ENCODE measurements around the gene ORMDL2. TPM values are rescaled to one million over a fixed set of nuclear protein-coding genes. Genes with fewer than 3 reads are reported as not detected.

The ORMDL2 gene
- total RNA-seq, 3 donors from 2014 or later: 13.1 to 28.5 (median 21.0) TPM

- intact Hi-C loops (cut with DNase I; ENCODE audit: low total_unique reads): no loop called here
- no peak overlapping the region for H3K4me3 ChIP-seq
- no peak overlapping the region for H3K27ac ChIP-seq
- no peak for TF ChIP-seq POLR2AphosphoS5 (IDR thresholded peaks at IDR 0.05)
- TF ChIP-seq CTCF (IDR thresholded peaks at IDR 0.05): no peak
- TF ChIP-seq POLR2A (IDR thresholded peaks at IDR 0.05): no peak
- no peaks in the 10 kb centered on the region for H3K27me3 ChIP-seq
- DNase-seq (ENCODE audit: low spot score in 2 of 2): no peak
- H3K36me3 ChIP-seq: no peaks in the 10 kb centered on the region
- H3K9me3 ChIP-seq: no peaks in the 10 kb centered on the region
- no peaks in the 10 kb centered on the region for H3K4me1 ChIP-seq
Measured at GRCh38 chr12:55806982-55807381, 10.9 kb upstream of the ORMDL2 start.

GRCh38 chr12:55809274-55809673, 8.6 kb upstream of the ORMDL2 start:
- no peaks in the 10 kb centered on the region for H3K27me3 ChIP-seq
- no peak overlapping the region for H3K4me3 ChIP-seq
- no peak overlapping the region for H3K27ac ChIP-seq
- DNase-seq (ENCODE audit: low spot score in 2 of 2): no peak
- no peaks in the 10 kb centered on the region for H3K4me1 ChIP-seq
- TF ChIP-seq CTCF (IDR thresholded peaks at IDR 0.05) (no peak), POLR2A (IDR thresholded peaks at IDR 0.05) (no peak), POLR2AphosphoS5 (IDR thresholded peaks at IDR 0.05) (no peak)
- intact Hi-C loops (cut with DNase I; ENCODE audit: low total_unique reads): no loop called here
- no peaks in the 10 kb centered on the region for H3K36me3 ChIP-seq
- no peaks in the 10 kb centered on the region for H3K9me3 ChIP-seq

GRCh38 chr12:55812088-55812487, 5.8 kb upstream of the ORMDL2 start:
- peaks cover 0 to 17% of the 10 kb centered on the region in 2 donors for H3K4me1 ChIP-seq
- no peak overlapping the region for H3K27ac ChIP-seq
- no peaks in the 10 kb centered on the region for H3K36me3 ChIP-seq
- no peaks in the 10 kb centered on the region for H3K27me3 ChIP-seq
- intact Hi-C loops (cut with DNase I; ENCODE audit: low total_unique reads): no loop called here
- DNase-seq (ENCODE audit: low spot score in 2 of 2): no peak
- H3K9me3 ChIP-seq: no peaks in the 10 kb centered on the region
- no peak overlapping the region for H3K4me3 ChIP-seq
- TF ChIP-seq POLR2AphosphoS5 (IDR thresholded peaks at IDR 0.05): no peak
- no peak for TF ChIP-seq POLR2A (IDR thresholded peaks at IDR 0.05)
- no peak for TF ChIP-seq CTCF (IDR thresholded peaks at IDR 0.05)

- no peaks in the 10 kb centered on the region for H3K36me3 ChIP-seq
- peaks cover 0 to 17% of the 10 kb centered on the region in 2 donors for H3K4me1 ChIP-seq
- no peaks in the 10 kb centered on the region for H3K27me3 ChIP-seq
- no peak overlapping the region for H3K4me3 ChIP-seq
- TF ChIP-seq CTCF (IDR thresholded peaks at IDR 0.05) (no peak), POLR2AphosphoS5 (IDR thresholded peaks at IDR 0.05) (no peak), POLR2A (IDR thresholded peaks at IDR 0.05) (no peak)
- intact Hi-C loops (cut with DNase I; ENCODE audit: low total_unique reads): no loop called here
- no peaks in the 10 kb centered on the region for H3K9me3 ChIP-seq
- H3K27ac ChIP-seq: no peak overlapping the region
- DNase-seq (ENCODE audit: low spot score in 2 of 2): no peak
Measured at GRCh38 chr12:55814257-55814656, 3.6 kb upstream of the ORMDL2 start.

GRCh38 chr12:55815473-55815872, 2.4 kb upstream of the ORMDL2 start:
- peak overlapping the region in 2 of 3 donors; percentile 67 to 71 for H3K4me3 ChIP-seq
- no peak for TF ChIP-seq CTCF (IDR thresholded peaks at IDR 0.05)
- TF ChIP-seq POLR2AphosphoS5 (IDR thresholded peaks at IDR 0.05): no peak
- no peak for TF ChIP-seq POLR2A (IDR thresholded peaks at IDR 0.05)
- no peak for DNase-seq (ENCODE audit: low spot score in 2 of 2)
- H3K27me3 ChIP-seq: no peaks in the 10 kb centered on the region
- intact Hi-C loops (cut with DNase I; ENCODE audit: low total_unique reads): no loop called here
- no peaks in the 10 kb centered on the region for H3K9me3 ChIP-seq
- H3K27ac ChIP-seq: no peak overlapping the region
- peaks cover 0 to 17% of the 10 kb centered on the region in 2 donors for H3K4me1 ChIP-seq
- no peaks in the 10 kb centered on the region for H3K36me3 ChIP-seq

All from breast epithelium (tissue), 4 donors.